Left renal cortex interstitium (tissue), 4 donors: ENCODE results near the gene CLDN22. TPM values are rescaled to one million over a fixed set of nuclear protein-coding genes. Genes with fewer than 3 reads are reported as not detected.

Experiments used
- DNase-seq, 4 donors: peaks; one replicate each; pipeline ENCODE4 v3.0.0-alpha.2; 2013; ENCODE audit warnings: low read depth in 4 of 4, low spot score in 2 of 4, missing footprints in 1 of 4
- polyA plus RNA-seq, 4 donors: library from polyadenylated mRNA; unstranded; fragments of 120-200 nt; gene quantifications; one replicate each; pipeline ENCODE4 v1.2.1, GENCODE V29; 2013; ENCODE audit not compliant: insufficient read length in 4 of 4

The CLDN22 gene
- under 1 TPM in 2 of 4 donors, not detected in 2; 0.35 to 0.68 TPM for polyA plus RNA-seq

GRCh38 chr4:183320211-183321059, at the start of gene CLDN22:
CLDN22 (minus strand) TSS chr4:183320276; CDS start chr4:183320218, 58 bp downstream.
- no peak for DNase-seq

- no peak for DNase-seq
Measured at GRCh38 chr4:183369073-183369472, 49.0 kb upstream of the CLDN22 start.

GRCh38 chr4:183366206-183366835, 46.2 kb upstream of the CLDN22 start:
- DNase-seq: no peak

- DNase-seq: no peak
Measured at GRCh38 chr4:183364025-183364424, 43.9 kb upstream of the CLDN22 start.

GRCh38 chr4:183362916-183363542, 43.0 kb upstream of the CLDN22 start:
- DNase-seq: no peak

GRCh38 chr4:183362036-183362435, 42.0 kb upstream of the CLDN22 start:
- DNase-seq: no peak

- DNase-seq: no peak
Measured at GRCh38 chr4:183360161-183360919, 40.3 kb upstream of the CLDN22 start.

- DNase-seq: no peak
Measured at GRCh38 chr4:183358215-183358755, 38.2 kb upstream of the CLDN22 start.

GRCh38 chr4:183356931-183357675, 37.0 kb upstream of the CLDN22 start:
- no peak for DNase-seq

GRCh38 chr4:183356173-183356830, 36.2 kb upstream of the CLDN22 start:
- DNase-seq: no peak

- no peak for DNase-seq
Measured at GRCh38 chr4:183355405-183355804, 35.3 kb upstream of the CLDN22 start.

- no peak for DNase-seq
Measured at GRCh38 chr4:183354219-183354618, 34.1 kb upstream of the CLDN22 start.

GRCh38 chr4:183353557-183353956, 33.5 kb upstream of the CLDN22 start:
- DNase-seq: no peak

GRCh38 chr4:183352546-183352945, 32.5 kb upstream of the CLDN22 start:
- no peak for DNase-seq

- DNase-seq: no peak
Measured at GRCh38 chr4:183350317-183351071, 30.4 kb upstream of the CLDN22 start.

GRCh38 chr4:183349673-183350072, 29.6 kb upstream of the CLDN22 start:
- DNase-seq: no peak

- DNase-seq: no peak
Measured at GRCh38 chr4:183348706-183349659, 28.9 kb upstream of the CLDN22 start.
